ENCODE data around the gene TRMT2A.

Gene TRMT2A

DNA sequence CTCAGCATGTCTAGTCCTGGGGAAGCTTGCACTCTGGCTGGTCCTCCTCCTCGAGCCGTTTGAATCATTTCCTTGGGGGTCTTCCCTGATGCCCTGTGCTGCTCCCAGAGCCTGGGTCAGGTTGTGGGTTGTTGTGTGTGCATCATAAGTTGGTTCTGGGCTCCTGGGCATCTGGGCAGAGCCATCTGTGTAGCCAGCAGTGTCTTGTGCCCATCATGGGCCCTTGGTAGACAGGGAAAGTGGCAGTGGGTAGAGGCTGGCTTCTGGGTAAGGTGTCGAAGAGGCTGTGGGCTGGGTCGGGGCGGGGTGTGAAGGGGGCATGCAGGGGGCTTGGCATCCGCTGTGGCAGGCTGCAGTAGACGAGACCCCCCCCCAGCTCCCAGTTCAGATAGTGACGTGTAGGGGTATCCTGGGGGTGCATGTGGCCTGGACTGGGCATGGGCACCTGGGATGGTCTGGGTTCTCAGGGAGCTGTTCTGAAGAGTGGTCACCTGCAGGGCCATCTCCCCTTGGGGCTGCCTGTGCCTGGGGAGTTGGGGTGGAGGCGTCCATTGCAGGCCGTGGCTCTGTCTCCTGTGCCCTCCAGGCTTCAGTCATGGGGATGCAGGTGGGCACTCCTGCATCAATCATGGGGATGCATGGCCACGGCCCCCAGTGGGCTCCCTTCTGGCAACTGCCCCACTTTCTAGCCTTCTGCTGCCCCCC lies 7.2 kb upstream of the TRMT2A start:
- H3K4me2 ChIP-seq = peak overlapping the region in 8 of 11 experiments; percentile 9 to 88 (median 73); a peak in 13 of 22 replicates
- no peak overlapping the region for H3K4me3 ChIP-seq
- peaks cover 12 to 79% (median 72%) of the 10 kb centered on the region in 10 experiments for H3K4me1 ChIP-seq
- H3K9me3 ChIP-seq (replicated peaks in 1 of 11) = no peaks in the 10 kb centered on the region
- H3K27ac ChIP-seq = no peak overlapping the region
- no peaks in the 10 kb centered on the region for H3K27me3 ChIP-seq
- no peak for TF ChIP-seq Cebpa-rat (IDR thresholded peaks at IDR 0.05)
- H3K36me3 ChIP-seq = peaks cover 75 to 92% (median 88%) of the 10 kb centered on the region in 11 experiments
- peaks cover 0 to 100% (median 98%) of the 10 kb centered on the region in 11 experiments; a peak in 20 of 22 replicates for H4K20me1 ChIP-seq
- peak overlapping the region; percentile 24 to 71 (median 59); a peak in 15 of 22 replicates for H3K9ac ChIP-seq

DNA sequence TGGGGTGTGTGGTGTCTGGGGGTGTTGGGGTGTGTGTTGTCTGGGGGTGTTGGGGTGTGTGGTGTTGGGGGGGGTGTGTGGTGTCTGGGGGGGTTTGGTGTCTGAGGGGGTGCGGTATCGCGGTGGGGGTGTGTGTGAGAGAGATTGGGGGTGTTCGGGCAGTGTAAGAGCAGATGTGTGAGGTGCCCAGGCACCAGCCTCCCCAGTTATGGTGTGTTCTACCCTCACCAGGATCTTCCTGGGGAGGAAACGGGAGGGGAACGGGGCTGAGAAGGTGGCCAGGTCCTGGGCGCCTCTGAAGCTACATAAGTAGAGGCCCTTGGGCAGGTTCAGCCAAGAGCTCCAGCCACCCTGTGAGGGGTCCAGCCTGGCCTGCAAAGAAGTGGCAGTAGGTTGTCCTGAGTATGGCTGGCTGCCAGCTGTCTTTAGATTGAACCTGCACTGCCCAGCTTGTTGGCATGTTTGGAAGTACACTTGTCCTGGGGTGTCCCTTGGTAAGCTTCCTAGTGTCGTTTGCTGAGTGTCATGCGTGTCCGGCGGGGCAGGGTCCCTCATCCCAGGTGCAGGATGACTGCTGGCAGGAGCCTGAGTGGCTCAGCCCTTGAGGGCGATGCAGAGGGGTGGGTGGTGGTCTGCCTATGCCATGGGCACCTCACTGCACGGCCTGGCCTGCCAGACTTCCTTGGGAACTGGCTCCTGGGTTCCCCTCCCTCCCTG lies 6.5 kb upstream of the TRMT2A start:
- Histone ChIP-seq H3K4me2 (peak overlapping the region in 8 of 11 experiments; percentile 9 to 88 (median 63); a peak in 7 of 22 replicates), H3K27me3 (no peaks in the 10 kb centered on the region), H3K4me1 (peaks cover 19 to 79% (median 73%) of the 10 kb centered on the region in 10 experiments), H4K20me1 (peaks cover 0 to 100% (median 98%) of the 10 kb centered on the region in 11 experiments; a peak in 20 of 22 replicates), H3K27ac (no peak overlapping the region), H3K9me3 (replicated peaks in 1 of 11) (no peaks in the 10 kb centered on the region), H3K9ac (peak overlapping the region; percentile 24 to 64 (median 46); a peak in 17 of 22 replicates), H3K4me3 (no peak overlapping the region), H3K36me3 (peaks cover 78 to 95% (median 93%) of the 10 kb centered on the region in 11 experiments)
- no peak for TF ChIP-seq Cebpa-rat (IDR thresholded peaks at IDR 0.05)

DNA sequence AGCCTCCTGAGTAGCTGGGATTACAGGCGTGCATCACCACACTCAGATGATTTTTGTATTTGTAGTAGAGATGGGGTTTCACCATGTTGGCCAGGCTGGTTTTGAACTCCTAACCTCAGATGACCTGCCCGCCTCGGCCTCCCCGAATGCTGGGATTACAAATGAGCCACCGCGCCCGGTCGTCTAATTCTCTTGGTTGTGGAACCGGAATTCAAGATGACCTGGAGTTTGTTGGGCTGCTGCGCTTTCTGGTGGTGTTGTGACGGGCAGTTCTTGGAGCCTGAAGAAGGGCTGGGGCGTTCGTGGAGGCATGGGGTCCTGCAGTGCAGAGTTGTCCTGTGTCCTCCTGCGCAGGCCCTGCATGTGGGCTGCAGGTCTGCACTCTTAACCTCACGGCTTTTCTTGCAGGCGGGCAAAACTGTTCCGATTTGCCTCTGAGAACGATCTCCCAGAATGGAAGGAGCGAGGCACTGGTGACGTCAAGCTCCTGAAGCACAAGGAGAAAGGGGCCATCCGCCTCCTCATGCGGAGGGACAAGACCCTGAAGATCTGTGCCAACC lies 4.9 kb upstream of the TRMT2A start:
- Histone ChIP-seq H3K27ac (no peak overlapping the region), H3K4me1 (peaks cover 21 to 75% (median 66%) of the 10 kb centered on the region in 10 experiments), H3K4me2 (peak overlapping the region in 5 of 11 experiments; percentile 5 to 98 (median 24); a peak in 7 of 22 replicates), H3K36me3 (peaks cover 68 to 82% (median 79%) of the 10 kb centered on the region in 11 experiments), H4K20me1 (peaks cover 0 to 93% (median 84%) of the 10 kb centered on the region in 11 experiments; a peak in 20 of 22 replicates), H3K9ac (peak overlapping the region; percentile 0 to 99 (median 88); a peak in 16 of 22 replicates), H3K4me3 (no peak overlapping the region), H3K27me3 (no peaks in the 10 kb centered on the region), H3K9me3 (replicated peaks in 1 of 11) (no peaks in the 10 kb centered on the region)
- no peak for TF ChIP-seq Cebpa-rat (IDR thresholded peaks at IDR 0.05)

DNA sequence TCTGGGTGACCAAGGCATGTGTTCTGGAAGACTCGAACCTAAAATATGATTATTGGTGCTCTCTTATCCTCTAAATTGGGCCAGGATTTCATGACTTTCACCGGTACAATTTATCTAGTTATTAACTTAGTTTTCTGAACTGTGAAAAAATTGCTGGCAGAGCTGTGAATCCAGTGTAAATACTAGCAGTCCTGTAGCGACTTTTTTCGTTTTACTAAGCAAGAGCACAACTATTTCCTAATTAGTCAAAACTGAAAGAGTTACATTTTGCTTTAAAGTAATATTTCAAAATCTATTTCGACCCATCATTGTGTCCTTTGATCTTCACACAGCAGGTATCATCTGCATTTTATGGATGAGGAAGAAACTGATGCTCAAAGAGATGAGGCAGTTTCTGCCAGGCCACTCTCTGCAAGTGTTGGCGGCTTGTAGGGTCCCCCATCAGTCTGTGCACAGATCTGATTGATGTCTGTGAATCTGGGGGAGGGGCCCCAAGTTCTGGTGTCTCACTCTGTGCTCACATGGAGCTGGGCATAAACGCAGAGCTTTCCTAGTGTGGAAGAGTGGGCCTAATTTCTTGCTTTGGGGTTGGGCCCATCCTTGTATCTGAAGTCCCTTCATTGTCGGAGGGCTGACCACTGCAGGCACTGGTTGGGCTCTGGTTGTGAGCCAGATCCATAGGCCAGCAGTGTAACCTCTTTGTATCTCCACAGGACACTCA lies 1.4 kb upstream of the TRMT2A start:
- Histone ChIP-seq H3K27me3 (no peaks in the 10 kb centered on the region), H3K9me3 (replicated peaks in 1 of 11) (no peaks in the 10 kb centered on the region), H3K27ac (peak overlapping the region in 10 of 11 experiments; percentile 69 to 98 (median 94); a peak in 21 of 22 replicates), H3K9ac (peak overlapping the region; percentile 88 to 100 (median 96)), H3K36me3 (peaks cover 57 to 75% (median 72%) of the 10 kb centered on the region in 11 experiments), H3K4me2 (peak overlapping the region; percentile 82 to 99 (median 94)), H3K4me1 (peaks cover 35 to 60% (median 50%) of the 10 kb centered on the region in 10 experiments), H3K4me3 (peak overlapping the region; percentile 83 to 99 (median 89)), H4K20me1 (peaks cover 0 to 87% (median 71%) of the 10 kb centered on the region in 11 experiments; a peak in 20 of 22 replicates)
- no peak for TF ChIP-seq Cebpa-rat (IDR thresholded peaks at IDR 0.05)

DNA sequence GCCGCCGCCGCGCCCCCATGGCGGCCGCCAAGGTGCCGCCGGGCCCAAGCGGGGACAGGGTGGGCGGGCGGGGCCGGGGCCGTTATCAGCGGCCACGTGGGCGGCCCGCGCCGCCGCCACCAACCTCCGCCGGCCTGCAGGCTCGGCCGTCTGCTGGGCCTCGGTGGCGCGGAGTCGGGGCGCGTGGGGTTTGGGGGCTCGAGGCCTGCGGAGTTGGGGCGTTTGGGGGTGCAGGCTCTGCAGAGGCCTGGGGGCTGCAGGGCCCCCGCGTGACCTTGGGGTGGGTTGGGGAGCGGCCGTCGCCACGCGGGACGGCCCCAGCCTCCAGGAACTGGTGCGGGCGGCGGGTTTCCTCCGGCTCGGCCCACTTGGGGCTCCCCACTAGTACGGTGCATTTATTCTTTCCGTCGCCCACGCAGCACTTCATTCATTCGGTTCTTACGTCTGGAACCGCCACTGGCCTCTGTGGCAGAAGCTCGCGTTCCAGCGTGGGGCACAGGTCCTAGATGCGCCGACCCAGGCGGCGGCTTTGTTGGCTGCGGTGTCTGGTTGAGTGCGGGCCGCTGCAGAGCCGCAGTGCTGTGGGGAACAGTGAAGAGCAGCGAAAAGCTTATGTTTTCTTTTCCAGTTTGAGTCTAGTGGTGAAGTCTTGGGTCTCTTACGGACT lies 740 bp upstream of the TRMT2A start:
- Histone ChIP-seq H3K4me3 (peak overlapping the region; percentile 83 to 99 (median 89)), H3K27me3 (no peaks in the 10 kb centered on the region), H3K4me2 (peak overlapping the region; percentile 82 to 99 (median 94)), H3K27ac (peak overlapping the region in 10 of 11 experiments; percentile 69 to 98 (median 94); a peak in 21 of 22 replicates), H3K9me3 (replicated peaks in 1 of 11) (no peaks in the 10 kb centered on the region), H3K4me1 (peaks cover 35 to 58% (median 48%) of the 10 kb centered on the region in 10 experiments), H3K9ac (peak overlapping the region; percentile 88 to 100 (median 96)), H3K36me3 (peaks cover 63 to 80% (median 75%) of the 10 kb centered on the region in 11 experiments), H4K20me1 (peaks cover 0 to 87% (median 71%) of the 10 kb centered on the region in 11 experiments; a peak in 20 of 22 replicates)
- TF ChIP-seq Cebpa-rat (IDR thresholded peaks at IDR 0.05) = no peak

DNA sequence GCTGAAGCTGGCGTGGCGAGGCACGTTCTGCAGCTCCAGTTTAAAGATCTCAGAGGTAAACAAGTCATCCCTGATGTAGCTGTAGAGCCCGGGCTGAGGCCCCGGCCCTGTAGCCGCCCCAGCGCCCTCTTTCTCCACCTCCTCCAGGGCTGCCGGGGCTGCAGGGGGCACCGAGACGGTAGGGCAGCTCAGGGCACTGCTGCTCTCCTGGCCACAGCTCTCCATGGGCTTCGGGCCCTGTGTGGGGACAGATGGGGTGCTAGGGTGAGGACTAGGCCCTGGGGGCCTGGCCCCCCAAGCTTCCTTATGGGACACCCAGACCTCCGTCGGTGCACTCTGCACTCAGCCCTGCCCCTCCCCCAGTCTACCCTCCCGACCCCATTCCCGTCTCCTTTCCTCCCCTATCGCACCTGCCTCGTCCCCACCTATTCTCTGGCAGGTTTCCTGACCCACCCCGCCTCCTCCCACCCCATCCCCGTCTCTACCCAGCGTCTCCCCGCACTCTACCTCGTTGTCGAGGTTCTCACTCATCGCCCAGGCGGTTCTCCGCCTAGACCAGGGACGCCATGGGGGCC lies 563 bp downstream of the TRMT2A start:
- Histone ChIP-seq H3K9ac (peak overlapping the region; percentile 88 to 100 (median 96)), H3K4me2 (peak overlapping the region; percentile 96 to 99 (median 97)), H3K27ac (peak overlapping the region; percentile 84 to 98 (median 93)), H3K4me3 (peak overlapping the region; percentile 83 to 99 (median 89)), H3K36me3 (peaks cover 64 to 81% (median 77%) of the 10 kb centered on the region in 11 experiments), H4K20me1 (peaks cover 0 to 87% (median 70%) of the 10 kb centered on the region in 11 experiments; a peak in 20 of 22 replicates), H3K9me3 (replicated peaks in 1 of 11) (no peaks in the 10 kb centered on the region), H3K27me3 (no peaks in the 10 kb centered on the region), H3K4me1 (peaks cover 35 to 56% (median 49%) of the 10 kb centered on the region in 10 experiments)
- TF ChIP-seq Cebpa-rat (IDR thresholded peaks at IDR 0.05) = no peak

DNA sequence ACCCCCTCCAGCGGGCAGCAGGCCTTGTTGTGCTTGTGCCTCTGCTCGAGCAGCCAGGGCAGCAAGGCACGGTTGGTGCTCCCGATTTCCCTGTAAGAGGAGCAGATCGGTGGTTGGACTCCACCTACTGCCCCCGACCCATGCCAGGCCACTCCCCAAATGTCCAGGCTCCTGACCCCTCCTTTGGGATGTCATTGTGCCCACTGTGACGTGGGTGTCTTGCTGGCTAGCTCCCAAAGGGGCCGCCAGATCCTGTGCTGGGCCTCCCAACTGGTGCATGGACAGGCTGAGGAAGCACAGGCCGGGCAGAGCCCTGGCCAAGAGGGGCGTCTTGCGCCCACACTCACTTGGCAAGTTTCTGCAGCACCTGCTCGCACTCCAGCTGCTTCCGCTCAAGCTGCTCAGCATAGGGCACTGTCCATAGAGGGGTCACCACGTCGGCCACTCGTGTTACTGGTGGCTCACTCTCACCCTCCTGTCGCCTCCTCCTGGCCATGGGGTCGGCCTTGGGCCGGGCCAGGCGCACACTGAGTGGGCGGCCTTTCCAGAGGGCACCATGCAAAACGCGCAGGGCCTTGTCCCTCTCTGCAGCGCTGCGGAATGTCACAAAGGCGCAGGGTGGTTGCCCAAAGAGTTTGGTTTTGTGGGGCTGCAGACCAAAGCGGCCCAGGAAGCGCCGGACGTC lies 1.2 kb downstream of the TRMT2A start, which contains the start of gene RANBP1:
Gene RANBP1 (plus strand): TSS at position 414 of the 685 bp plus-strand sequence. CDS start 81 bp downstream, at position 495.
- peak within 1 kb of the TSS; percentile 96 to 99 (median 97) for H3K4me2 ChIP-seq
- H3K4me1 ChIP-seq = peaks cover 35 to 56% (median 46%) of the 10 kb centered on the region in 10 experiments
- peak within 1 kb of the TSS; percentile 83 to 99 (median 89) for H3K4me3 ChIP-seq
- peak within 1 kb of the TSS; percentile 88 to 100 (median 96) for H3K9ac ChIP-seq
- peaks cover 60 to 81% (median 77%) of the 10 kb centered on the region in 11 experiments for H3K36me3 ChIP-seq
- H3K27me3 ChIP-seq = no peaks in the 10 kb centered on the region
- no peak for TF ChIP-seq Cebpa-rat (IDR thresholded peaks at IDR 0.05)
- H4K20me1 ChIP-seq = peaks cover 0 to 87% (median 70%) of the 10 kb centered on the region in 11 experiments; a peak in 21 of 22 replicates
- no peaks in the 10 kb centered on the region for H3K9me3 ChIP-seq (replicated peaks in 1 of 11)
- peak within 1 kb of the TSS; percentile 84 to 98 (median 93) for H3K27ac ChIP-seq
